SW 1271 (cell line): ENCODE measurements around the gene EFEMP2.
"Not testable (repeated sequence)": the region's sequence is repeated elsewhere in the genome, so short reads cannot be mapped to it uniquely, and the experiment has no call there.

Experiments used
- DNase-seq, 2 experiments: peaks; one replicate each; lab custom pipeline; 2025; lab: John Stamatoyannopoulos, UW

EFEMP2 gene

DNA sequence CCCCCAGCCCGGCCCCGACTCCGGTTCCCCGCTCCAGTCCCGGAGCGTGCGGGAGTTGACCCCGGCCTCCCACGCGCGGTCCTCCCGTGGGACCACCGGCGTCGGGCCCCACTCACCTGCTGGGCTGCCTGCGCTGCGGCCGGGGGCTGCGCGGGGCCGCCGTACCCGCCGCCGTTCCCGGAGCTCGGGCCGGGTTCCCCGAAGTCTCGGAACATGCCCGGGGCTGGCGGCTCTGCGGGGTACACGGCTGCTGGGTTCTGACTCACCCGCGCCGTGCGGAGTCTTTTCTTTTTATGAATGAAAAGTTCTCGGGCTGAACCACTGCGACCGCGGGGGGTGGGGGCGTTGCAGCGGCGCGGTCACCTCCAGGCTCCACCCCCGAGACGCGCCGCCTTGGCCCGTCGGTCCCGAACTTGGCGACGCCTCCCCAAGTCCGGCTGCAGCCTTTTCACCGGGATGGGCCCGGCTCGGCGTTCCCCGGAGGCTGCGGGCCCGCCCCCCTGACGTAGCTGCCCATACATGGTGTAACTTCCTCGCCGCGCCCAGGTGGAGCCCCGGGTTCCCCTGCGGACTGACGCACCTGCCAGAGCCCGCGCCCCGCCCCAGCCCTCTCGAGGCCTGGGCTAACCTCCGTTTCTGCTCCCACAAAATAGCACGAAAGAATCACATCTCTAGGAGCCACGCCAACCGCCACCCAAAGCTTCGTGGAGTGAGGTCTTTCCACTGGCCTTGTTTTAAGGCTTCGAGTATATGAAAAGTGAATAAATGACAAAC, 27.7 kb upstream of the EFEMP2 start, which contains the start of gene FOSL1:
Gene FOSL1 (minus strand): TSS at position 264 of the 774 bp plus-strand sequence. CDS start 49 bp downstream, at position 215.
- DNase-seq, result peak; percentile 87 to 95

DNA sequence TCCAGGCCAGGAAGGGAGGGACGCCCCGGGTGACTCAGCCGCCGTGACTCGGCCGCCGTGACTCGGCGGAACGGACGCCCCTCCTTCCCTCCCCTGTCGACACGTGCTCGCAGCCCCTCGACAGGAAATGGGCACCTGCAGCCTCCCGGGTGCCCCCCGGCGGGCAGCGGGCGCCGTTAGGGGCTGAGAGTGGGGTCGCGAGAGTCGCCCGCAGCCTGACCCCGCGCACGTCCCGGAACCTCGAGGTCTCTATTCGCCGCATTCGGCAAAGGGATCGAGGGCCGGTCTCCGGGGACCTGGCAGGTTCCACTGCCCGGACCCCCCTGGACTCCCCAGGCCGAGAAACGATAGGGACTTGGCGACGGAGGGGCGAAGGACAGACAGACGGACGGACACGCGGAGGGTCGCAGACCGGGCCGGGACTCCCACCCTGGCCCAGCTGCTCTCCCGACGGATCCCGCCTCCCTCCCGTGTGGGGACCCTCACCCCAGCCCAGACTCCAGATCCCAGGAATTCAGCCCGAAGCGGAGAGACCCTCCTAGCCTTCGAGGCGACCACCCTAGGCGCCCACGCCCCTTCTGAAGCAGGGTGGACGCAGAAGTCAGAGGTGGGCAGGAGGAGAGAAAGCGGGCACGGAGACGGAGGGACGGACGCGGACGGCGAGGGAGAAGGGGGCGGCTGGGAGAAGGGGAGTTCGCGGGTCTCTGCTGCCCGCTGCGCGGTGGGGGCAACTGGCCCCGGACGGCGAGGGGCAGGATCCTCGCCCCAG, 26.9 kb upstream of the EFEMP2 start:
- DNase-seq, result peak in 1 of 2 experiments; percentile 63

DNA sequence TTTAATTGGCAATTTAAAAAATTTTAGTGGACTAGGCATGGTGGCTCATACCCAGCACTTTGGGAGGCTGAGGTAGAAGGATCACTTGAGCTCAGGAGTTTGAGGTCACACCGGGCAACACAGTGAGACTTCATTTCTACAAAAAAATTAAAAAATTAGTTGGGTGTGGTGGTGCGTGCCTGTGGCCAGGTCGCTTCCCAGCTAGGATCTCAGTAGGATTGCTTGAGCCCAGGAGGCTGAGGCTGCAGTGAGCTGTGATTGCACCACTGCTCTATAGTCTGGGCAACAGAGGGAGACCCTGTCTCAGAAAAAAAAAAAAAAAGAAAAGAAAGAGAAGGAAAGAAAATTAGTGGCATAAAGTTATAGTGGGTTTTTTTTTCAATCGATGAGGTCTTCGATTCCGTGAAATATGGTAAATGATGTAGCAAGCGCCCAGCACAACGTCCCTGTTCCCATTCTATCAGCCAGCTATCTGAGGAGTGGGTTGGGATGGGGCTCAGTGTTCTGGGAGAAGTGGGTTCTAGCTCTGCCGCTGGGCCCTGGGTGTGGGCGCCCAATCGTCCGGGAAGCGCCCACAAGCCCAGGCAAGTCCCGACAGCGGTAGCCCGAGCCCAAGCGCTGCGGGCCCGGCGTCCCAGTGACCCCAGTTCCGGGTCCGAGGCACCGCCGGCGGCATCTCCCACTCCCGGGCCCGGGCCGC, 26.2 kb upstream of the EFEMP2 start:
- DNase-seq, result no peak

DNA sequence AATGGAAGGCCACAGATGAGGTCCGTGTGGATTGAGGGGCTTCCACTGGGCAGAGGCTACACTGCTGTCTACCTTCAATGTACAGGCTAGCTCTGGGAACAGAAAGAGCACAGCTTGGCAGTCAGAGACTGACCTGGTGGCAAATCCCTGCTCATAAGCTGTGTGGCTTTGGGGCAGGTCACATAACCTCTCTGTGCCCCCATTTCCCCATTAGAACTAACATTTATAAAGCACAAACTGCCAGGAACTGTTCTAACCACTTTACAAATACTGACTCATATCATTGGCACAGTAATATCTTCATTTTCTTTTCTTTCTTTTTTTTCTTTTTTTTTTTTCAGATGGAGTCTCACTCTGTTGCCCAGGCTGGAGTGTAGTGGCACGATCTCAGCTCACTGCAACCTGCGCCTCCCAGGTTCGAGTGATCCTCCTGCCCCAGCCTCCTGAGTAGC, 24.4 kb upstream of the EFEMP2 start:
- no peak for DNase-seq

DNA sequence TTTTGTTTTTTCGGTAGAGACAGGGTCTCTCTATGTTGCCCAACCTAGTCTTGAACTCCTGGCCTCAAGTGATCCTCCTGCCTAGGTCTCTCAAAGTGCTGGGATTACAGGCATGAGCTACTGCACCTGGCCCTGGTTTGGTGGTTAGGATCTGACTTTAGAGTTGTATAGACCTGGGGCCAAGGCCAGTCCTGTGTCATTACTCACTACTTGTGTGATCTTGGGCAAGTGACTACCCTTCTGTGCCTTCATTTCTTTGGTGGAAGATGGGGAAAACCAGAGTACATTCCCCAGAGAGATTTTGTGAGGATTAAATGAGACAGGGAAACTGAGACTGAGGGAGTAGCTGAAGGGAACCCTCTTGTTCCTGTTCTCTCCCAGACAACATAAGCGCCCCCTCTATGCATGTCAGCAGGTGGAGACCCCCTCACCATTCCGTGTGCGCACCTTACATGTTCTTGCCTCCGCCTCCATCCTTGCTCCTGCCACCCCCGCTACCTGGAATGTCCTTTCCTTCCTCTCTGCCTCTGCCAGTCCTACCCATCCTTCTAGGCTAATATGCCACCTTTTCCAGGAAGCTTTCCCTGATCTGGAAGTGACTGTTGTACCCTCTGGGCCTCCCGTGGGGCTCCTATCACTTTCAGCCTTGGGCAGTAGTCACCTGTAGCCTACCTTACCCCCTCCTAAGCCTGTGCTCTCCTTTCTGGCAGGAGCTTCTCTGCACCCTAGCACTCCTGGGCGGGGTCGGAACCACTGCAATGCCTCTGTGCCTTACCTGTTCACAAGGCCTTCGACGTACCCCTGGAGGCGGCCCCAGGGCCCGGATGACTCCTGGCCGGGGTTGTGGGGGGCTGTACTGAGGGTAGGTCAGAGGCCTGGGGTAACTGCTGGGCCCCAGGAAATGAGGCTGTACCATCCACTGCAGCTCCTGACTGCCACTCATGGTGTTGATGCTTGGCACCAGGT, 23.7 kb upstream of the EFEMP2 start:
- DNase-seq, result no peak

DNA sequence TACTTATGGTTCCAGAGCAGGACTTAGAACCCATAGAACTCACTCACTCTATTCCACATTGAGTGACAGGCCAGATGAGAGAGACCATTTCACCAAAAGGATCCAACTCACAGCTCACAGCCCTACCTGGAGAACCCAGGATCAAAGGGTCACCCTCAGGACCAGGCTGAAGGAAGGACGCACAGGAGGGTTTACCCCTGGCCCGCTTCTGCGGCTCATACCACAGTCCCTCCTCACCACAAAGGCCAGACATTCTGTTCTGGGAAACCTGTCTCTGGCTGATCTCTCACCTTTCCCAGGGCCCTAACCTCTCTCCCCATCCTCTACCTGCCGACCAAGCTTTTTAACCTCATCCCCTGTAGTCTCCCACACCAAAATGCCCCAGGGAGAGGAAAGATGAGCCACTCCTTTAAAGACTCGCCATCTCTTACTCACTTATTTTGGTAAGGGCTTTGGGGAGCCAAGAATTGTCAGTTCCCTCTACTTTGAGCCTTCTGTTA, 22.9 kb upstream of the EFEMP2 start:
- DNase-seq, result no peak

DNA sequence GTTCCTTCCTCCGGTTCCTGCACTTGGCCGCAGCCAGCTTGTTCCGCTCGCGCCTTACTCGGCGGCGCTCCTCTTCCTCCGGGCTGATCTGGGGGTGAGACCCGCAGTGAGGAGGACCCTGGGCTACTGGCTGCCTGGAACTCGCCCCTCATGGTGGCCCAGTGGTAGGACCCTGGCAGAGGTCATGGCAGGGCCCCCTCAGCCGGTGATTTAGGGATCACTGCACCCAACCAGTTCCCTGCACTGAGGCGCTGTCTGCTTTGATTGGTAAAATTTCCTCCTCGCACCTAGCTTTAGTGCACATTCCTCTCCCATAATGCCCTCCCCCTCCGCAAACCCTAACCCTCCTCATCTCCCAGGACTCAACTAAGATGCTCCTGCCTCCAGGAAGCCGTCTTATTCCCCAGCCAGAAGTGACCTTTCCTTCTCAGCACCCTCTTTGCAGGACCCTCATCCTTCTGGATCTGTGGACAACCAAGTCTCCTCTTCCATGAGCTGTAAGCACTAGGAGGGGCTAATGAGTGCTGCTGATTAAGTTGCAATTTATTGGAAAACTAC, 21.5 kb upstream of the EFEMP2 start:
- no peak for DNase-seq

DNA sequence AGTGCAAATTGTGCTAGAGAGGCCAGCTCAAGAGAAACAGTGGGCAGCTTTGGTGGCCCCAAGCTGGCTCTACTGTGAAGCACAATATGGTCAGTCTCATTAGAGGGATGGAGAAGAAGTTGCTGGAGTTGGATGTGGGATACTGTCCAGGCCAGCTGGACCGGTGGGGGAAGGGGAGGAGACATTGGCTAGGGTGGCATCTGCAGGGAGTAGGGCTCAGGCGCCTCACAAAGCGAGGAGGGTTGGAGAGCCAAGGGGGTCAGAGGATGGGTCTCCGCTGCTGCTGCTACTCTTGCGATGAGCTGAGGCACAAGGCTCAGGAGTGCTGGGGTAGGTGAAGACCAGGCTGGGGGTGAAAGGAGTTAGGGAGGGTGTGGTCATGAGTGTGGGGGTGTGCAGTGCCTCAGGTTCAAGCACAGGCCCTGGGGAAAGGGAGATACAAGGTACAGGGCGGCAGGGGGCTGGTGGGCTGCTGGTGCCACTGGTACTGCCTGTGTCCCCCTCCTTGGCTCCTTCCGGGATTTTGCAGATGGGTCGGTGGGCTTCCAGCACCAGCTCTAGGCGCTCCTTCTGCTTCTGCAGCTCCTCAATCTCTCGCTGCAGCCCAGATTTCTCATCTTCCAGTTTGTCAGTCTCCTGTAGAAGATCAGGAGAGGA, 20.2 kb upstream of the EFEMP2 start:
- peak in 1 of 2 experiments; percentile 57 for DNase-seq

DNA sequence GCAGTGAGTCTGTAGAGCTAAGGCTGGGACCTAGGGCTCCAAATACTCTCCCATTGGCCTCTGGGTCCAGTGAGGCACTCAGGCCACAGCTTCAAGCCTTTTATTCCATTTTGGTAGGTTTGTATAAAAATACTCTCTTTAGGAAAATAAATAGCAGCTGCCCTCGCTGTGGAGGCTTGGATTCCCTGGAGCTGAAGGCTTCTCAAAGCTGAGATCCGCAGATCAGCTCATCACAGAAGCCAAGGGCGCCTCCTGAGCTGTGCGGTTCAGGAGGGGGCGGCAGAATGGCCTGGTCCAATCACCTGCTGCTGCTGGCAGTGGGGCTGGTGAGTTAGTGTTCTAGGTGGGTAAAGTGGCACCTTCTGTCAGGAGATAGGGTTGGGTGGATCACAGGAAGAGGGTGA, 19.5 kb upstream of the EFEMP2 start:
- not testable (repeated sequence) for DNase-seq

DNA sequence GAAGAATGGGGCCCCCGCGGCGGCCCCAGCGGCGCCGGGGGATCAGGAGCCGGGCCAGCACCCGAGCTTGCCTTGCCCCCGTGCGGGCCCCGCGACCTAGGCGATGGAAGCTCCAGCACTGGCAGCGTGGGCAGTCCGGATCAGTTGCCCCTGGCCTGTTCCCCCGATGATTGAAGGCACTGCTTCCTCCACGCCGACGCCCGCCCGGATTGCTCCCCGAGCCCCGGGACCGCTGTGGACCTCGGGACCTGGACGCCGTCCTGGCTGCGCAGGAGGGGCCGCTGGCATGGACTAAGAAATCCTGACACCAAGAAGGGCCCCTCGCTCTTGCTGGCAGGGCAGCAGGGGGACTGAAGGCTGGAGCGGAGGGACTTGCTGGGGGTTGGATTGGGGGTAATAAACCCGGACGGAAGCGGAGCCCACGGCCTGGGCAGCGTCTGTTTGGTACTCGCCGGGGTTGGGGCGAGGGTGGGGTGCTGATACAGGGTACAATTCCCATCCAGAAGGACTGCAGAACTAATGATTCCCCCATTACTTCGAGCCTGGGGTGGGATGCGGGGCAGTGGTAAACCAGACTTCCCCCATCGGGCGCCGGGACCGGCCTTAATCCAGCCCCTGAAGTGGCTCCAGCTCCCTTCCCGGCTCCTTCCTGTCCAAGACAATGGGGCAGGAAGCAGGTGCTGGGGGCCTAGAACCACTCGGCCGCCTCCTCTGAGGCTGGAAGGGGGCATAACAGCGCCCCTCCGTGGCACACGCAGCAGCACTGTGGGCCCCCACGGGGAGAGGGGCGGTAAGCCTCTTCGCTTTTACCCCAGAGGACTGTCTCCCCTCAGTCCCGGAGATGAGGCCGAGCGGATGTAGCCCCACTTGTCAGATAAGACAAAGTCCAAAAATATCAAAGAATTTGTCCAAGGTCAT, 18.9 kb upstream of the EFEMP2 start:
- peak; percentile 73 to 80 for DNase-seq

DNA sequence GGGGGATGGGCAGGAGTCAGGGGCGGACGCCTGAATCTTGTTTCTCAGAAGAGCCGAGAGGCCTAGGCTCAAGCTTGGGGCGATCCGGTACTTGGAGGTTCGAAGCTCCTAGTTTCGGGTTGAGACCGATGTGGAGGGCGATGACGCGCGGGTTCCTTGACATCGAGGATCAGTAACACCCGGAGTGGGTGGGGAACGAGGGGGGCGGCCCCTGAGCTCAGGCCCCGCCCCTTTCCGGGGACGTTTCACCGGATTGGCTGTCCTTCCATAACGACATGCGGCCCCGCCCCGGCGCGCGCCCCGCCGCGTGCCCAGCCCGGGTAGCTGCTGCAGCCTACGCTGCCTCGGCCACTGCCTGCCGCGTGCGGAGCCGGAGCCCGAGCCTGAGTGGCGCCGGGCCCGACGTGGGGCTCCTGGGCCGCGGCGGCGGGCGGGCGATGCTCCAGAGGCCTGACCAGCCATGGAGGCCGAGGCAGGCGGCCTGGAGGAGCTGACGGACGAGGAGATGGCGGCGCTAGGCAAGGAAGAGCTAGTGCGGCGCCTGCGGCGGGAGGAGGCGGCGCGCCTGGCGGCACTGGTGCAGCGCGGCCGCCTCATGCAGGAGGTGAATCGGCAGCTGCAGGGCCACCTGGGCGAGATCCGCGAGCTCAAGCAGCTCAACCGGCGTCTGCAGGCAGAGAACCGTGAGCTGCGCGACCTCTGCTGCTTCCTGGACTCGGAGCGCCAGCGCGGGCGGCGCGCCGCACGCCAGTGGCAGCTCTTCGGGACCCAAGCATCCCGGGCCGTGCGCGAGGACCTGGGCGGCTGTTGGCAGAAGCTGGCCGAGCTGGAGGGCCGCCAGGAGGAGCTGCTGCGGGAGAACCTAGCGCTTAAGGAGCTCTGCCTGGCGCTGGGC, 18.0 kb upstream of the EFEMP2 start, which contains the start of gene CCDC85B:
Gene CCDC85B (plus strand): TSS at position 350 of the 895 bp plus-strand sequence. CDS start 111 bp downstream, at position 461.
- peak; percentile 82 to 89 for DNase-seq

DNA sequence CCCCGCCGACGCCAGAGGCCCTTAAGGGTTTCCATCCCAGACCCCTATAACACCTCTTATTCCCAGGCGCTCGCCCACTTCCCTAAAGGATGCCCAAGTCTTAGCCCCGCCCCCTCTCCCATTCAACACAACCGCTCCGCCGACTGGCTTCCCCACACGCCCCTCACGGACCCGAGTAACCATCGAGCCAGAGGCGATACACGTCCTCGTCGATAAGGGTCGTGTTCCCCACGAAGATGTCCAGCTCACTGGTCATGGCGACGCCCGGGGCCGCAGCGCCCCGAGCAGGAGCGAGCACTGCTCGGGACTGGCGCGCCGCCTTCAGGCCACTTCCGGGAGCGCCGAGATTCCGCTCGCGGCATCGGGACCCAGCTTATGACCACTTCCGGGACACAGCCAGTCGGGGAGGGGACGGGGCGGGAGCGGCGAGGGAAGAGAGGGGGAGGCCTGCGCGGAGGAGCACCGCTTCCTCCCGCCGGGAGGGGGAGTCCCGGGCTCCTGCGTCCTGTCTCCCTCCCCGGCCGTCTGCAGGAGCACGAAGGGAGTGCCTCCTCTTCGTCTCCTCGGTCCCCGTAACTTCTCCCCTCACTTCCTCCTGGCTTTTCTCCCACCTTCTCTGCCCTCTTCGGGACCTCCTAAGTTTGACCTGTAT, 15.7 kb upstream of the EFEMP2 start, which contains the start of gene FIBP:
Gene FIBP (minus strand): TSS at position 309 of the 652 bp plus-strand sequence. CDS start 53 bp downstream, at position 256.
- DNase-seq, result peak; percentile 89 to 95

DNA sequence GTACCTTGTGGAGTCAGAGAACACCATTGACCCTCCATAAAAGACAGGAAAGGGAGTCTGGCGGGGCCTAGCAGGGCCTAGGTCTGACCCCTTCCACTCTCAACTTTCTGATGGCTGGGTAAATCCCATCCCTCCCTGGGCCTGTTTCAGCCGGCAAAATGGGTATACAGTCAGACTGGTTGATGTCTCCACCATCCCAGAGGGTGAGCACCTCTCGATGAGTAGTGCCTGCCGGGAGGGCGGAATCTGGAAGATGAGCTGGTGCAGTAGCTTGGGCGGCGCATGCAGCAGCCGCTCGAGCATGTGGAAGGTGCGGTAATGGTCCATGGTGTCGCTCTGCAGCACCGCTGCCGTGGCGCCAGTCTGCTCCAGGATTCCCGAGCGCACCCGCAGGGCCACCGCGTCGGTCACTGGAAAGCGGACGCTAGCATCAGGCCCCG, 15.1 kb upstream of the EFEMP2 start:
- DNase-seq, result no peak

DNA sequence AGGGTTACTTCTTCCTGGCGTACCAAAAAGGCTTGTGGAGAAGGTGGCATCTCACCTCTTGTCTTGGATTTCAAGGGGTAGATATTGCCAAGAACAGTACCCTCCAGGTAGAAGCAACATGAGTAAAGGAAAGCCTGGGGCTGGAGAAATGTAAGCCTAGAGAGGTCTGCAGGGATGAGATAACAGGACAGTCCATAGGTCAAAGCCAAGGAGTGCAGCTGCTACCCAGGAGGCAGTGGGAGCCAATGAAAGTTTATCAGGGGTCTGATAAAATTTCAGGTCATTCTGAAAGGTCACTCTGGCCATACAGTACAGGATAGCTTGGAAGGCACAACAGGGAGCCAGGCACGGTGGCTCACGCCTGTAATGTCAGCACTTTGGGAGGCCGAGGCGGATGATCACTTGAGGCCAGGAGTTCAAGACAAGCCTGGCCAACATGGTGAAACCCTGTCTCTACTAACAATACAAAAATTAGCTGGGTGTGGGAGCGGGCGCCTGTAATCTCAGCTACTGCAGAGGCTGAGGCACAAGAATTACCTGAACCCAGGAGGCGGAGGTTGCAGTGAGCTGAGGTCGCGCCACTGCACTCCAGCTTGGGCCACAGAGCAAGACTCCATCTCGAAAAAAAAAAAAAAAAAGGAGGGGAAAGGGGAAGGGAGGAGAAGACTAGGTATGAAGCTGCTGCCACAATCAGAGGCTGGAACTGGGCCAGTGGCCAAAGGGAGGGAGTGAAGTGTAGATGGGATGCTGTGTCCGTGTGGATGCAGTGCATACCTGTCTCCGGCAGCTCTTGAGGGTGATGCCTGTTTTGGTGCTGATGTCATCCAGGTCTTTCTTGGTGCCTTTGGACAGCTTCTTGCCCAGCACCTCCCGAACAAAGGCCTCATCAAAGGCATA, 14.5 kb upstream of the EFEMP2 start:
- no peak for DNase-seq

DNA sequence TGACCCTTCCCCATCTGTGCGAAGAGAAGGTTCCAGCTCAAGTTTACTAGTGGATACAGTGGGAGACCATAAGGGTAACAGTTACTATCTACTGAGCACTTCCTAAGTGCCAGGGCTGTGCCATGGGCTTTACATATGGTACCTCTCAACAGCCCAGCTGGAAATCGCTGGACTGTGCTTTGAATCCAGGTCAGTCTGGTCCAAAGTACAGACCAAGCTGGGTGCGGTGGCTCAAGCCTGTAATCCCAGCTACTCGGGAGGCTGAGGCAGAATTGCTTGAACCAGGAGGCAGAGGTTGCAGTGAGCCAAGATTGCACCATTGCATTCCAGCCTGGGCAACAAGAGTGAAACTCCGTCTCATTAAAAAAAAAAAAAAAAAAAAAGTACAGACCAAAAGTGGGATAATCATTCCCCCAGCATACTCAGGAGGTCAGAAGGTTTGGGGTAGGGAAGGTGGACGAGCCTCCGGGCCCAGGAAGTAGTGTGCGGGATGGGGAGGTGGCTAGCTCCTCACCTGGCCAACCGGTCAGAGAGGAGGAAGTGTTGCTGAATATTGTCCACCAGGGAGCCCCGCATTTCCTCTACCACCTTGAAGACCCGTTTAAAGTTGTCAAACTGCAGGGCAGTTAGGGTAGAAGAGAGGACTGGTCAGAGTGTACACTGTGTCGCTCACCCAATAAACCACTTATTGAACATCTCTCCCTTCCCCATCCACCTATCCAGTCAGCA, 13.4 kb upstream of the EFEMP2 start:
- no peak for DNase-seq
